ENCODE results near the gene SH2D1B. TPM values are rescaled to one million over a fixed set of nuclear protein-coding genes. Genes with fewer than 3 reads are reported as not detected.

SH2D1B gene
- total and polyA plus RNA-seq, 7 donors = 0.60 to 2.3 (median 0.92) TPM; not detected in 4

DNA sequence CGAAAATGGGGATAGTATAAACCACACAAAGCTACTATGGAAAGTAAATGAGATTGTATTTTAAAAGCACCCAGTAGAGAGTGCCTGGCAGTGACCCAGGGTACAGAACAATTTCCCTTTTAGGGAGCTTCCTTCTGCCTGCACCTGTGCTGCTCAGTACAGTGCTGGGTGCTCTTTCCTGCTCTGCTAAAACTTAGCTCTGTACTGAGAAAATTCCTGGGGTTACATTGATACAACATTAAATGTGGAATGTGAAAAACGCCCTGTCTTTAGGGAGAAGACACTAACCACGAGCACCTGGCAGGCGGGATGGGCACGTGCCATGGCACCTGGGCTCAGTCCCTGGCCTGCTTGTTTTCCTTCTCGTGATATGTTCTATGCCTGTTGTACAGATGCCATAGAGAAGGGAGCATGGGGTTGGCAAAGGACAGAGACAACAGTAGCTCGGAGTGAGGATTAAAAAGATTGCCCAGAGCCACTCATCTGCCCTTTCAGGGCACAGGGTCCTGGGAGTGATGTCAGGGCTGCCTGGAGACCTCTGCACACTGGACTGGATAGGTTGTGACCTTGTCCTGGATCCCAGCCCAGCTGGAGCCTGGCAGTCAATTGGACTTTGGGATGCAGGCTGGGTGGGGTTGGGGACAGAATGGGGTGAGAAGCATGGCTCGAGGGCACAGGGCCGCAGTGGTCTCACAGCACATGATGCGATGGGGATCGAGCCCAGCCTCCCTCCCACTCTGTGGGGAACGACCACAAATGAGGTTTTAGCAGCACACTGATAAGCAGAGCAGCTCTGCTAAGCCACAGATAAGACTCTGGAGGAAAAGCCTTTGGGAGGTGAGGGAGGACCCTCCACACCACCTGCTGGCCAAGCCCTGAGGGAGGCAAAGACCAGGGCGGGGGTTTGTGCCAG lies 39.5 kb downstream of the SH2D1B start:
- H3K27ac ChIP-seq = no peak overlapping the region
- H3K4me1 ChIP-seq = no peaks in the 10 kb centered on the region
- 23 to 40% methylated on average over 13 of the region's 13 CpGs for WGBS, 2 donors
- no peaks in the 10 kb centered on the region for H3K27me3 ChIP-seq
- no peaks in the 10 kb centered on the region for H3K36me3 ChIP-seq
- no peak overlapping the region for H3K4me3 ChIP-seq
- DNase-seq = peak; percentile 48
- no peaks in the 10 kb centered on the region for H3K9me3 ChIP-seq
- TF ChIP-seq, protein P1, sequence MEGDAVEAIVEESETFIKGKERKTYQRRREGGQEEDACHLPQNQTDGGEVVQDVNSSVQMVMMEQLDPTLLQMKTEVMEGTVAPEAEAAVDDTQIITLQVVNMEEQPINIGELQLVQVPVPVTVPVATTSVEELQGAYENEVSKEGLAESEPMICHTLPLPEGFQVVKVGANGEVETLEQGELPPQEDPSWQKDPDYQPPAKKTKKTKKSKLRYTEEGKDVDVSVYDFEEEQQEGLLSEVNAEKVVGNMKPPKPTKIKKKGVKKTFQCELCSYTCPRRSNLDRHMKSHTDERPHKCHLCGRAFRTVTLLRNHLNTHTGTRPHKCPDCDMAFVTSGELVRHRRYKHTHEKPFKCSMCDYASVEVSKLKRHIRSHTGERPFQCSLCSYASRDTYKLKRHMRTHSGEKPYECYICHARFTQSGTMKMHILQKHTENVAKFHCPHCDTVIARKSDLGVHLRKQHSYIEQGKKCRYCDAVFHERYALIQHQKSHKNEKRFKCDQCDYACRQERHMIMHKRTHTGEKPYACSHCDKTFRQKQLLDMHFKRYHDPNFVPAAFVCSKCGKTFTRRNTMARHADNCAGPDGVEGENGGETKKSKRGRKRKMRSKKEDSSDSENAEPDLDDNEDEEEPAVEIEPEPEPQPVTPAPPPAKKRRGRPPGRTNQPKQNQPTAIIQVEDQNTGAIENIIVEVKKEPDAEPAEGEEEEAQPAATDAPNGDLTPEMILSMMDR (IDR thresholded peaks at IDR 0.05) = no peak
- TF ChIP-seq EP300 (IDR thresholded peaks at IDR 0.05) (no peak), POLR2A (IDR thresholded peaks at IDR 0.05) (no peak), POLR2AphosphoS5 (IDR thresholded peaks at IDR 0.05) (no peak)
- intact Hi-C loops (cut with DNase I) = no loop called here

DNA sequence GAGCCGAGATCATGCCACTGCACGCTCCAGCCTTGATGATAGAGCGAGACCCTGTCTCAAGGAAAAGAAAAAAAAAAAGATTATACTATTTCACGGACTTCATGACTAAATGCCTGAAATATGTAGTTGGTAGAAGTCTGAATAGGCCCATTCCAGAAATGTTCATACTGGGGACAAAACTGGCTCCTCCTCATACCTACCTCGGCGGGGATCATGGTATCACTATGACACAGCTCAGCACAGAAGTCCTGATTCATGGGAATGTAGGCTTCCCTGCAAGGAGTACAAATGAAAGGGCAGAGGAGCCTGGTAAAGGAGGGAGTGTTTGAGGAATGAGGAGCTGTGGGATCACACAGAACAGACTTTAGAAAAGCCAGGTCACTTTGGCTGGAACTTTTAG lies 40.3 kb downstream of the SH2D1B start:
- intact Hi-C loops (cut with DNase I) = no loop called here
- Histone ChIP-seq H3K27me3 (no peaks in the 10 kb centered on the region), H3K36me3 (no peaks in the 10 kb centered on the region), H3K4me1 (no peaks in the 10 kb centered on the region), H3K27ac (no peak overlapping the region), H3K9me3 (no peaks in the 10 kb centered on the region), H3K4me3 (no peak overlapping the region)
- 82 to 91% methylated on average over 6 of the region's 6 CpGs for WGBS, 2 donors
- TF ChIP-seq, protein P1 (IDR thresholded peaks at IDR 0.05) = no peak
- TF ChIP-seq POLR2A (IDR thresholded peaks at IDR 0.05) (no peak), EP300 (IDR thresholded peaks at IDR 0.05) (no peak), POLR2AphosphoS5 (IDR thresholded peaks at IDR 0.05) (no peak)
- no peak for DNase-seq

DNA sequence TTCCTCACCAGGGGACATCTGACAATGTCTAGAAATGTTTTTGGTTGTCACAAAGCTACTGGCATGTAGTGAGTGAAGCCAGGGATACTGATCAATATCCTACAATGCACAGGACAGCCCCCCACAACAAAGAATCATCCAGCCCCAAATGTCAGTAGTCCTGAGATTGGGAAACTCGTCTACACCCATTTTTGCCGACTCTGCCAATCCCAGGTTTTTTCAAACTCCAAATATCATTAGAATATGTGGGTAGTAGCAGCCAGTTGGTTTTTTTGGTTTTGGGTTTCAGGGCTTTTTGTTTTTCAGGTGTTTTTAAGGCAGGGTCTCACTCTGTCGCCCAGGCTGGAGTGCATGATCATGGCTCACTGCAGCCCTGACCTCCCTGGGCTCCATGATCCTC lies 41.2 kb downstream of the SH2D1B start:
- Histone ChIP-seq H3K4me1 (no peaks in the 10 kb centered on the region), H3K27me3 (no peaks in the 10 kb centered on the region), H3K36me3 (peaks cover 0 to under 1% (median 0%) of the 10 kb centered on the region in 4 donors), H3K9me3 (no peaks in the 10 kb centered on the region), H3K4me3 (no peak overlapping the region), H3K27ac (no peak overlapping the region)
- TF ChIP-seq POLR2AphosphoS5 (IDR thresholded peaks at IDR 0.05) = no peak
- TF ChIP-seq, protein P1 (IDR thresholded peaks at IDR 0.05) = no peak
- no peak for TF ChIP-seq EP300 (IDR thresholded peaks at IDR 0.05)
- TF ChIP-seq POLR2A (IDR thresholded peaks at IDR 0.05) = no peak
- intact Hi-C loops (cut with DNase I) = no loop called here
- 92 to 96% methylated on average over 3 of the region's 3 CpGs for WGBS, 2 donors
- peak; percentile 7 for DNase-seq

DNA sequence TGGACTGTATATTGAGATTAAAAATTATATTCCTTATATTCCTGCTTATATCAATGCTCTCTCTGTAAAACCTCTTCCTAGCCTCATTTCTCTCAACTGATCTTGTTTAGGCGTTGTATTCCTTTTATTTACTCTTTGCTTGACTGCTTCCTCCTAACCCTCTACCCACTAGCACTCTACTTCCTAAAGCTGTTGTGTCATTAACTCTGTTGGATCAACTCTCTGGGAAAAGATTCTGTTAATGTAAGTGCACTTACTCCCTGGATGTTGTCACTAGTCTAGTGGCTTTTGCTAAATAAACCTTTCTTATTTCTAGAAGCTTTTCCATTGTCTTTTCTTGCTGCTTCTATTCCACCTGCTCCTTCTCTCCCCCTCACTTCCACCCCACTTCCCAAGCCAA lies 41.8 kb downstream of the SH2D1B start:
- Histone ChIP-seq H3K27ac (no peak overlapping the region), H3K36me3 (peaks cover 0 to 6% (median 0%) of the 10 kb centered on the region in 4 donors), H3K4me3 (no peak overlapping the region), H3K27me3 (no peaks in the 10 kb centered on the region), H3K4me1 (no peaks in the 10 kb centered on the region), H3K9me3 (no peaks in the 10 kb centered on the region)
- intact Hi-C loops (cut with DNase I) = no loop called here
- TF ChIP-seq EP300 (IDR thresholded peaks at IDR 0.05) (no peak), POLR2AphosphoS5 (IDR thresholded peaks at IDR 0.05) (no peak), POLR2A (IDR thresholded peaks at IDR 0.05) (no peak)
- TF ChIP-seq, protein P1 (IDR thresholded peaks at IDR 0.05) = no peak
- DNase-seq = no peak
- 18 to 68% methylated on average over 1 of the region's 1 CpG for WGBS, 2 donors
